ENCODE measurements around the gene PIK3R5. TPM values are rescaled to one million over a fixed set of nuclear protein-coding genes. Genes with fewer than 3 reads are reported as not detected.

Gene PIK3R5
- total RNA-seq, 1 donor from 2014 or later, result 34.2 TPM

GRCh38 chr17:8870406-8871040 lies 95.0 kb downstream of the PIK3R5 start:
- Mint-ChIP-seq H3K27ac (no peak overlapping the region), H3K4me3 (no peak overlapping the region), H3K4me1 (peaks cover 27% of the 10 kb centered on the region), H3K36me3 (ENCODE audit: low read depth) (no peaks in the 10 kb centered on the region), H3K9me3 (no peaks in the 10 kb centered on the region), H3K27me3 (no peaks in the 10 kb centered on the region)
- intact Hi-C loops (cut with micrococcal nuclease), result no loop called here
- no peak for DNase-seq
- no peak for TF ChIP-seq CTCF (IDR thresholded peaks at IDR 0.05)
- no peak for ATAC-seq (ENCODE audit: low read depth)
- ChIA-PET CTCF (no interaction called here), POLR2A (no interaction called here)

- no peak overlapping the region for H3K27ac Mint-ChIP-seq
- DNase-seq (no peak), ATAC-seq (ENCODE audit: low read depth) (no peak)
- H3K4me3 Mint-ChIP-seq, result no peak overlapping the region
- no peak for TF ChIP-seq CTCF (IDR thresholded peaks at IDR 0.05)
- ChIA-PET POLR2A (no interaction called here), CTCF (no interaction called here)
- no peaks in the 10 kb centered on the region for H3K36me3 Mint-ChIP-seq (ENCODE audit: low read depth)
- intact Hi-C loops (cut with micrococcal nuclease), result no loop called here
- peaks cover 27% of the 10 kb centered on the region for H3K4me1 Mint-ChIP-seq
- no peaks in the 10 kb centered on the region for H3K9me3 Mint-ChIP-seq
- H3K27me3 Mint-ChIP-seq, result no peaks in the 10 kb centered on the region
Observed at GRCh38 chr17:8869114-8869815, 96.2 kb downstream of the PIK3R5 start.

- Mint-ChIP-seq H3K36me3 (ENCODE audit: low read depth) (no peaks in the 10 kb centered on the region), H3K9me3 (no peaks in the 10 kb centered on the region), H3K4me1 (peaks cover 27% of the 10 kb centered on the region), H3K27me3 (no peaks in the 10 kb centered on the region), H3K4me3 (no peak overlapping the region), H3K27ac (no peak overlapping the region)
- DNase-seq, result no peak
- POLR2A ChIA-PET, result interaction anchor here (1.7 kb wide), 1 partner anchor 11 kb away, joined by 10 read pairs; no protein-coding TSS in a partner anchor
- ATAC-seq (ENCODE audit: low read depth), result peak; percentile 18
- TF ChIP-seq CTCF (IDR thresholded peaks at IDR 0.05), result no peak
- CTCF ChIA-PET, result no interaction called here
- intact Hi-C loops (cut with micrococcal nuclease), result no loop called here
Observed at GRCh38 chr17:8868529-8868951, 97.0 kb downstream of the PIK3R5 start.

DNA sequence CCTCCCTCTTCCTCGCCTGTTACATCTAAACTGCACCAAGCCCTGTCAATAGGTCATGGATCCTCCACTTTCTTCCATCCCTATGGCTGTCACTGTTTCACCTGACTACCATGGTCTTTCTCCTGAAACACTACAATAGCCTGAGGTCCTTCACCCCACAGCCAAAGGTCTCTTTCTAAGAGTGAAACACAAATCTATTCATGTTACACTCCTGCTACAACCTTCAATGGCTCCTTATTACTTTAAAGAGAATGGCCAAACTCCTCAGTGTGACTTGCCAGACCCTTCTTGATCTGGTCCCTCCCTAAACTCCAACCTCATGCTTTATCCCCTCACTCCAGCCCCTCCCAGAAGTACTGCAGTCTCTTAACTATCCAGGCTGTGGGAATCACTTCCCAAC lies 97.4 kb downstream of the PIK3R5 start:
- Mint-ChIP-seq H3K27me3 (no peaks in the 10 kb centered on the region), H3K27ac (no peak overlapping the region), H3K4me3 (no peak overlapping the region), H3K9me3 (no peaks in the 10 kb centered on the region), H3K36me3 (ENCODE audit: low read depth) (no peaks in the 10 kb centered on the region), H3K4me1 (peaks cover 26% of the 10 kb centered on the region)
- intact Hi-C loops (cut with micrococcal nuclease), result no loop called here
- ChIA-PET POLR2A (interaction anchor here (1.7 kb wide), 1 partner anchor 10 kb away, joined by 10 read pairs; no protein-coding TSS in a partner anchor), CTCF (interaction anchor here (1.2 kb wide), 1 partner anchor 82 kb away, joined by 4 read pairs; no protein-coding TSS in a partner anchor)
- ATAC-seq (ENCODE audit: low read depth) (no peak), DNase-seq (no peak)
- TF ChIP-seq CTCF (IDR thresholded peaks at IDR 0.05), result no peak

GRCh38 chr17:8867361-8867981 lies 98.0 kb downstream of the PIK3R5 start, which contains the start of gene PIK3R6:
Gene PIK3R6, minus strand, starts transcription at chr17:8867674. Its CDS starts 17,880 bp downstream, at chr17:8849794.
- no peak for DNase-seq
- H3K27ac Mint-ChIP-seq, result peak within 1 kb of the TSS; percentile 73
- H3K9me3 Mint-ChIP-seq, result no peaks in the 10 kb centered on the region
- no peaks in the 10 kb centered on the region for H3K27me3 Mint-ChIP-seq
- H3K4me1 Mint-ChIP-seq, result peaks cover 24% of the 10 kb centered on the region
- intact Hi-C loops (cut with micrococcal nuclease), result no loop called here
- POLR2A ChIA-PET, result interaction anchor here (1.7 kb wide), 1 partner anchor 10 kb away, joined by 10 read pairs; no protein-coding TSS in a partner anchor
- H3K36me3 Mint-ChIP-seq (ENCODE audit: low read depth), result no peaks in the 10 kb centered on the region
- ATAC-seq (ENCODE audit: low read depth), result peak; percentile 47
- H3K4me3 Mint-ChIP-seq, result peak within 1 kb of the TSS; percentile 77
- CTCF ChIA-PET, result interaction anchor here (1.2 kb wide), 1 partner anchor 82 kb away, joined by 4 read pairs; no protein-coding TSS in a partner anchor
- no peak for TF ChIP-seq CTCF (IDR thresholded peaks at IDR 0.05)
